CD14-positive monocyte (primary cell): ENCODE results near the gene ZNF273. TPM values are rescaled to one million over a fixed set of nuclear protein-coding genes. Genes with fewer than 3 reads are reported as not detected.

Source experiments
- DNase-seq, 3 donors: peaks; one replicate each; pipeline ENCODE4 v3.0.0-alpha.2; 2011 to 2022
- H2AFZ ChIP-seq: 2 replicates; pipeline ENCODE4 v1.6.0; 2012; ENCODE audit warnings: mild to moderate bottlenecking, low read depth, low read length, inconsistent platforms; ENCODE audit not compliant: insufficient read depth, poor library complexity, severe bottlenecking
- H3K27ac ChIP-seq, 2 donors: 1 replicate in 1 of 2; 2 replicates in 1 of 2; pipeline ENCODE4 v1.5.1; 2012 to 2013; ENCODE audit warnings: low read length in 2 of 2, control low read depth in 1 of 2, inconsistent platforms in 1 of 2, low read depth in 1 of 2, mild to moderate bottlenecking in 1 of 2
- H3K27me3 ChIP-seq, 2 donors: one replicate each; pipeline versions ENCODE4 v1.6.0 to v1.6.1; 2011 to 2013; ENCODE audit warnings: low read length in 2 of 2; ENCODE audit not compliant: control insufficient read depth in 2 of 2, insufficient read depth in 2 of 2
- H3K36me3 ChIP-seq, 2 donors: replicated peaks in 1 of 2; 1 replicate in 1 of 2; 2 replicates in 1 of 2; pipeline versions ENCODE4 v1.5.1 to v1.6.1; 2012 to 2013; ENCODE audit warnings: low read length in 2 of 2, control low read depth in 1 of 2, inconsistent platforms in 1 of 2, mild to moderate bottlenecking in 1 of 2; ENCODE audit not compliant: insufficient read depth in 2 of 2, control insufficient read depth in 1 of 2
- H3K4me1 ChIP-seq, 2 donors: 1 replicate in 1 of 2; 2 replicates in 1 of 2; pipeline versions ENCODE4 v1.5.1 to v1.6.1; 2012 to 2013; ENCODE audit warnings: low read length in 2 of 2, control low read depth in 1 of 2, inconsistent platforms in 1 of 2, mild to moderate bottlenecking in 1 of 2, moderate library complexity in 1 of 2; ENCODE audit not compliant: insufficient read depth in 2 of 2, control insufficient read depth in 1 of 2
- H3K4me2 ChIP-seq: replicated peaks from 2 replicates; pipeline ENCODE3; 2012; ENCODE audit warnings: low read length, moderate library complexity, mild to moderate bottlenecking; ENCODE audit not compliant: poor library complexity, severe bottlenecking; ENCODE audit errors: extremely low read depth
- H3K4me3 ChIP-seq, 3 experiments: fragments of 200-600 bp in 1 of 3; sonication (generic) in 1 of 3; replicated peaks in 1 of 3; 1 replicate in 2 of 3; 2 replicates in 1 of 3; pipeline ENCODE4 v1.5.1; 2011 to 2013; ENCODE audit warnings: low read length in 3 of 3, mild to moderate bottlenecking in 3 of 3, control low read depth in 2 of 3, low read depth in 2 of 3, inconsistent platforms in 1 of 3, moderate library complexity in 1 of 3
- H3K79me2 ChIP-seq: 2 replicates; pipeline ENCODE4 v1.6.0; 2012; ENCODE audit warnings: mild to moderate bottlenecking, control low read depth, inconsistent platforms, low read length, moderate library complexity; ENCODE audit not compliant: insufficient read depth
- H3K9ac ChIP-seq: 2 replicates; pipeline ENCODE4 v1.6.0; 2017; ENCODE audit warnings: low read length, mild to moderate bottlenecking; ENCODE audit not compliant: insufficient read depth, poor library complexity, severe bottlenecking
- H3K9me3 ChIP-seq, 2 donors: replicated peaks in 1 of 2; 1 replicate in 1 of 2; 2 replicates in 1 of 2; pipeline versions ENCODE4 v1.5.1 to v1.6.1; 2012 to 2013; ENCODE audit warnings: low read length in 2 of 2, control low read depth in 1 of 2; ENCODE audit not compliant: control insufficient read depth in 1 of 2, insufficient read depth in 1 of 2
- H4K20me1 ChIP-seq: 2 replicates; pipeline ENCODE4 v1.6.0; 2012; ENCODE audit warnings: mild to moderate bottlenecking, low read length, control low read depth, moderate library complexity; ENCODE audit not compliant: insufficient read depth
- H3K27ac Mint-ChIP-seq, 7 donors: one replicate each; pipeline ENCODE4 v1.8.0; 2020; ENCODE audit warnings: mild to moderate bottlenecking in 7 of 7, mixed read lengths in 7 of 7, moderate library complexity in 6 of 7, inconsistent platforms in 2 of 7
- H3K27me3 Mint-ChIP-seq, 3 donors: one replicate each; pipeline ENCODE4 v1.8.0; 2021 to 2022; ENCODE audit warnings: low read depth in 3 of 3, mild to moderate bottlenecking in 3 of 3, mixed read lengths in 3 of 3, moderate library complexity in 3 of 3, inconsistent platforms in 1 of 3
- H3K36me3 Mint-ChIP-seq, 2 donors: one replicate each; pipeline ENCODE4 v1.8.0; 2020; ENCODE audit warnings: mixed read lengths in 2 of 2, inconsistent platforms in 1 of 2, mild to moderate bottlenecking in 1 of 2
- H3K4me1 Mint-ChIP-seq: one replicate; pipeline ENCODE4 v1.8.0; 2020; ENCODE audit warnings: mild to moderate bottlenecking, mixed read lengths
- H3K4me3 Mint-ChIP-seq, 2 donors: one replicate each; pipeline ENCODE4 v1.8.0; 2020; ENCODE audit warnings: mild to moderate bottlenecking in 2 of 2, mixed read lengths in 2 of 2, moderate library complexity in 1 of 2
- H3K9me3 Mint-ChIP-seq, 7 donors: one replicate each; pipeline ENCODE4 v1.8.0; 2020 to 2022; ENCODE audit warnings: mixed read lengths in 7 of 7, mild to moderate bottlenecking in 6 of 7, moderate library complexity in 6 of 7, inconsistent platforms in 2 of 7
- WGBS: methylation state at CpG from one replicate; pipeline ENCODE4 v1.1.5; 2013; ENCODE audit warnings: missing lambda C conversion rate; ENCODE audit not compliant: insufficient coverage; 5-methylcytosine and 5-hydroxymethylcytosine counted together
- intact Hi-C, 2 donors: fragments of 100-400 bp; cut with micrococcal nuclease; formaldehyde crosslinking; loops; one replicate each; pipeline versions ENCODE4 v1.15.0 to v1.15.1; 2023
- polyA plus RNA-seq, 3 donors: library from polyadenylated mRNA; depleted of rRNA in 1 of 3; unstranded in 2 of 3; stranded (reverse) in 1 of 3; fragments of 300-500 nt in 2 of 3; fragments of >200 nt in 1 of 3; fragmentation: Illumina TruSeq in 2 of 3; gene quantifications; 1 replicate in 2 of 3; 2 replicates in 1 of 3; pipeline ENCODE4 v1.2.3, GENCODE V29; 2012 to 2021
- TF ChIP-seq, protein P1 (sequence below): fragments of 200-600 bp; IDR thresholded peaks from one replicate; pipeline ENCODE4 v1.8.0; 2022; ENCODE audit warnings: antibody characterized with exemption, mild to moderate bottlenecking

The ZNF273 gene
- polyA plus RNA-seq, 3 donors = 0.21 to 1.7 (median 0.62) TPM

DNA sequence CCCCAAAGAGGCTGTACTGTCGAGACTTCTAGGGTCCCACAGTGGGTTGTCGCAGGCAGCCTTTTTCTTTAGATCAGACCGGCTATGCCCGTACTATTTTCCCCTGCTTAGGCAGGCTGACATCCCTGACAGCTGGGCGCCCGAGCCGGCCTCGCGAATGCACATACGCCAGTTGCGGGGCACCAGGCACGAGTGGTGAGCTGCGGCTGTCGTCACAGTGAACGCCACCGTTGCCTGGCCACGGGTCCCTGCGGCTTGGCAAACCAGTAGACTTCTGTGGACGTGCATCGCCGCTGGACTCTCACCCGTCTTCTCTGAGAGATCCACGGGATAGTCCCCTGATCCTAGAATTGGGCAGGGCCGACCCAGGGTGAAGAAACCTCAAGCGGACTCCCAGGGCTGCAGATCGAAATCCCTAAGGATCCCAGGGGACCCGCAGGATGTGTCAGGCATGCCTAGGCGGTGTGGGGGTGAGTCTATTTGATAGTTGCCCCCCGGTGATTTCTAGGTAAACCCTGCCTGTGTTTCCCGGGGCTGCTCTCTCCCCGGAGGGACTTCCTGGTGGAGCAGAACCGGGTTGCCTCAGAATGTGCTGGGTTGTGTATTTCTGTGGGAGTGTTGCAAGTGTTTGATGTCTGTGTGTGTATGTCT, 33.0 kb upstream of the ZNF273 start:
- H3K4me2 ChIP-seq = no peak overlapping the region
- no peak overlapping the region for H2AFZ ChIP-seq
- H3K4me3 ChIP-seq = no peak overlapping the region
- Mint-ChIP-seq H3K9me3 (peaks cover 60 to 83% (median 75%) of the 10 kb centered on the region in 7 donors), H3K27ac (no peak overlapping the region), H3K4me1 (no peaks in the 10 kb centered on the region), H3K36me3 (no peaks in the 10 kb centered on the region), H3K27me3 (peaks cover 0 to 2% (median 0%) of the 10 kb centered on the region in 3 donors), H3K4me3 (no peak overlapping the region)
- no peak for DNase-seq
- H3K27me3 ChIP-seq = no peaks in the 10 kb centered on the region
- H3K9me3 ChIP-seq = peaks cover 78 to 83% of the 10 kb centered on the region in 2 donors
- no peaks in the 10 kb centered on the region for H3K4me1 ChIP-seq
- intact Hi-C loops = no loop called here
- H3K9ac ChIP-seq = no peak overlapping the region
- no peaks in the 10 kb centered on the region for H4K20me1 ChIP-seq
- no peaks in the 10 kb centered on the region for H3K79me2 ChIP-seq
- TF ChIP-seq, protein P1, sequence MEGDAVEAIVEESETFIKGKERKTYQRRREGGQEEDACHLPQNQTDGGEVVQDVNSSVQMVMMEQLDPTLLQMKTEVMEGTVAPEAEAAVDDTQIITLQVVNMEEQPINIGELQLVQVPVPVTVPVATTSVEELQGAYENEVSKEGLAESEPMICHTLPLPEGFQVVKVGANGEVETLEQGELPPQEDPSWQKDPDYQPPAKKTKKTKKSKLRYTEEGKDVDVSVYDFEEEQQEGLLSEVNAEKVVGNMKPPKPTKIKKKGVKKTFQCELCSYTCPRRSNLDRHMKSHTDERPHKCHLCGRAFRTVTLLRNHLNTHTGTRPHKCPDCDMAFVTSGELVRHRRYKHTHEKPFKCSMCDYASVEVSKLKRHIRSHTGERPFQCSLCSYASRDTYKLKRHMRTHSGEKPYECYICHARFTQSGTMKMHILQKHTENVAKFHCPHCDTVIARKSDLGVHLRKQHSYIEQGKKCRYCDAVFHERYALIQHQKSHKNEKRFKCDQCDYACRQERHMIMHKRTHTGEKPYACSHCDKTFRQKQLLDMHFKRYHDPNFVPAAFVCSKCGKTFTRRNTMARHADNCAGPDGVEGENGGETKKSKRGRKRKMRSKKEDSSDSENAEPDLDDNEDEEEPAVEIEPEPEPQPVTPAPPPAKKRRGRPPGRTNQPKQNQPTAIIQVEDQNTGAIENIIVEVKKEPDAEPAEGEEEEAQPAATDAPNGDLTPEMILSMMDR = no peak
- no peak overlapping the region for H3K27ac ChIP-seq
- no peaks in the 10 kb centered on the region for H3K36me3 ChIP-seq
- WGBS = 95% methylated on average over 28 of the region's 32 CpGs

DNA sequence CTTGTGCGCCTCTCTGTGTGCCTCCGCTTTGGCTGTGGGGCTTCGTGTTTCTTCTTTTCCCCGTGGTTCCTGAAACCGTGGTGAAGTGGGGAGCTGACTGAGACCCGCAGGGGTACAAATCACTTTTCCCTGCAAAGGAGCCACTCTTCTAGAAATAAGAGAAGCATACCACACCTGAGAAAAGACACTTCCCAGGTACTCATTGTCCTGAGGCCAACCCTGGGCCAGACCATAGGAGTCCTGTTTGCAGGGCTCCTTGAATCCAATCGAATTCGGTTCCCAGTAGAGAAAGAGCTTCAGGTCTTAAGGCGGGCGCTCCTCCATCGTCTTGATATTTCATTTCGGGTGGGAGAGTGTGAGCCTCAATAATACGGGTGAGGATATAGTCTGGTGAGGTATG, 32.4 kb upstream of the ZNF273 start:
- Histone ChIP-seq H2AFZ (no peak overlapping the region), H3K79me2 (no peaks in the 10 kb centered on the region), H3K4me2 (no peak overlapping the region), H3K4me1 (no peaks in the 10 kb centered on the region), H3K9me3 (peaks cover 84 to 89% of the 10 kb centered on the region in 2 donors), H3K36me3 (no peaks in the 10 kb centered on the region), H3K9ac (no peak overlapping the region), H3K27me3 (no peaks in the 10 kb centered on the region), H4K20me1 (no peaks in the 10 kb centered on the region), H3K27ac (no peak overlapping the region), H3K4me3 (no peak overlapping the region)
- DNase-seq = no peak
- TF ChIP-seq, protein P1 = no peak
- Mint-ChIP-seq H3K4me1 (no peaks in the 10 kb centered on the region), H3K27me3 (peaks cover 0 to 2% (median 0%) of the 10 kb centered on the region in 3 donors), H3K36me3 (no peaks in the 10 kb centered on the region), H3K27ac (no peak overlapping the region), H3K4me3 (no peak overlapping the region), H3K9me3 (peaks cover 65 to 89% (median 81%) of the 10 kb centered on the region in 7 donors)
- intact Hi-C loops = no loop called here
- WGBS = 100% methylated on average over 7 of the region's 13 CpGs
